ENCODE measurements around the gene CEACAM20. TPM values are rescaled to one million over a fixed set of nuclear protein-coding genes. Genes with fewer than 3 reads are reported as not detected.
A peak's percentile ranks its signal among the peaks of the same experiment; 100 is the strongest.
"Not testable (repeated sequence)": the region's sequence is repeated elsewhere in the genome, so short reads cannot be mapped to it uniquely, and the experiment has no call there.

The CEACAM20 gene
- total RNA-seq, 2 experiments from 2014 or later: not detected

- Mint-ChIP-seq H3K9me3 (no peaks in the 10 kb centered on the region), H3K27me3 (peaks cover 11% of the 10 kb centered on the region), H3K4me3 (no peak overlapping the region), H3K27ac (no peak overlapping the region), H3K4me1 (ENCODE audit: low read depth) (no peaks in the 10 kb centered on the region), H3K36me3 (no peaks in the 10 kb centered on the region)
- intact Hi-C loops (cut with micrococcal nuclease): no loop called here
- POLR2A ChIA-PET: no interaction called here
- CTCF ChIA-PET: no interaction called here
- DNase-seq: no peak
These were observed 38.3 kb upstream of the CEACAM20 start for GRCh38 chr19:44567745-44568144.

GRCh38 chr19:44566984-44567383, 37.5 kb upstream of the CEACAM20 start:
- Mint-ChIP-seq H3K27ac (no peak overlapping the region), H3K4me1 (ENCODE audit: low read depth) (no peaks in the 10 kb centered on the region), H3K36me3 (no peaks in the 10 kb centered on the region), H3K4me3 (no peak overlapping the region), H3K27me3 (peaks cover 11% of the 10 kb centered on the region), H3K9me3 (peaks cover 4% of the 10 kb centered on the region)
- CTCF ChIA-PET: no interaction called here
- POLR2A ChIA-PET: no interaction called here
- DNase-seq: no peak
- intact Hi-C loops (cut with micrococcal nuclease): no loop called here

GRCh38 chr19:44563086-44563655, 33.7 kb upstream of the CEACAM20 start:
- H3K36me3 Mint-ChIP-seq; H3K4me1 Mint-ChIP-seq (ENCODE audit: low read depth); intact Hi-C loops (cut with micrococcal nuclease); H3K27me3 Mint-ChIP-seq; H3K9me3 Mint-ChIP-seq; H3K4me3 Mint-ChIP-seq; H3K27ac Mint-ChIP-seq; CTCF ChIA-PET; POLR2A ChIA-PET; DNase-seq: not testable (repeated sequence)

GRCh38 chr19:44557933-44558332, 28.5 kb upstream of the CEACAM20 start:
- POLR2A ChIA-PET: no interaction called here
- intact Hi-C loops (cut with micrococcal nuclease): no loop called here
- Mint-ChIP-seq H3K27ac (no peak overlapping the region), H3K36me3 (peaks cover under 1% of the 10 kb centered on the region), H3K4me1 (ENCODE audit: low read depth) (no peaks in the 10 kb centered on the region), H3K4me3 (no peak overlapping the region), H3K9me3 (peaks cover 11% of the 10 kb centered on the region), H3K27me3 (peaks cover 10% of the 10 kb centered on the region)
- no peak for DNase-seq
- CTCF ChIA-PET: no interaction called here

- Mint-ChIP-seq H3K36me3 (peaks cover 1% of the 10 kb centered on the region), H3K4me3 (no peak overlapping the region), H3K4me1 (ENCODE audit: low read depth) (no peaks in the 10 kb centered on the region), H3K27ac (no peak overlapping the region), H3K27me3 (peaks cover 8% of the 10 kb centered on the region), H3K9me3 (peaks cover 18% of the 10 kb centered on the region)
- CTCF ChIA-PET: interaction anchor here (1.4 kb wide), 1 partner anchor 16 kb away, joined by 4 read pairs; no protein-coding TSS in a partner anchor
- DNase-seq: no peak
- intact Hi-C loops (cut with micrococcal nuclease): no loop called here
- POLR2A ChIA-PET: no interaction called here
These were observed 25.3 kb upstream of the CEACAM20 start for GRCh38 chr19:44554641-44555246.

- ChIA-PET POLR2A (no interaction called here), CTCF (interaction anchor here (1.4 kb wide), 1 partner anchor 17 kb away, joined by 4 read pairs; no protein-coding TSS in a partner anchor)
- Mint-ChIP-seq H3K27me3 (peaks cover 8% of the 10 kb centered on the region), H3K36me3 (peaks cover 1% of the 10 kb centered on the region), H3K27ac (no peak overlapping the region), H3K9me3 (peaks cover 23% of the 10 kb centered on the region), H3K4me3 (no peak overlapping the region), H3K4me1 (ENCODE audit: low read depth) (no peaks in the 10 kb centered on the region)
- intact Hi-C loops (cut with micrococcal nuclease): no loop called here
- DNase-seq: no peak
These were observed 24.1 kb upstream of the CEACAM20 start for GRCh38 chr19:44553478-44554171.

GRCh38 chr19:44552324-44552723, 22.8 kb upstream of the CEACAM20 start:
- H3K27me3 Mint-ChIP-seq: peaks cover 8% of the 10 kb centered on the region
- POLR2A ChIA-PET: no interaction called here
- H3K4me1 Mint-ChIP-seq (ENCODE audit: low read depth): no peaks in the 10 kb centered on the region
- peak; percentile 68 for DNase-seq
- intact Hi-C loops (cut with micrococcal nuclease): no loop called here
- peaks cover 23% of the 10 kb centered on the region for H3K9me3 Mint-ChIP-seq
- H3K4me3 Mint-ChIP-seq: no peak overlapping the region
- CTCF ChIA-PET: no interaction called here
- no peak overlapping the region for H3K27ac Mint-ChIP-seq
- peaks cover 1% of the 10 kb centered on the region for H3K36me3 Mint-ChIP-seq

GRCh38 chr19:44551850-44552249, 22.4 kb upstream of the CEACAM20 start:
- peaks cover 8% of the 10 kb centered on the region for H3K27me3 Mint-ChIP-seq
- peaks cover 28% of the 10 kb centered on the region for H3K9me3 Mint-ChIP-seq
- ChIA-PET CTCF (no interaction called here), POLR2A (no interaction called here)
- DNase-seq: no peak
- peaks cover 1% of the 10 kb centered on the region for H3K36me3 Mint-ChIP-seq
- intact Hi-C loops (cut with micrococcal nuclease): no loop called here
- no peaks in the 10 kb centered on the region for H3K4me1 Mint-ChIP-seq (ENCODE audit: low read depth)
- H3K4me3 Mint-ChIP-seq: no peak overlapping the region
- H3K27ac Mint-ChIP-seq: no peak overlapping the region

GRCh38 chr19:44550976-44551375, 21.5 kb upstream of the CEACAM20 start:
- H3K36me3 Mint-ChIP-seq; H3K4me3 Mint-ChIP-seq; intact Hi-C loops (cut with micrococcal nuclease); DNase-seq; CTCF ChIA-PET; H3K4me1 Mint-ChIP-seq (ENCODE audit: low read depth); POLR2A ChIA-PET; H3K27me3 Mint-ChIP-seq; H3K27ac Mint-ChIP-seq: not testable (repeated sequence)
- peaks cover 29% of the 10 kb centered on the region for H3K9me3 Mint-ChIP-seq

GRCh38 chr19:44549507-44549906, 20.0 kb upstream of the CEACAM20 start:
- Mint-ChIP-seq H3K4me1 (ENCODE audit: low read depth) (no peaks in the 10 kb centered on the region), H3K27ac (no peak overlapping the region), H3K9me3 (peaks cover 29% of the 10 kb centered on the region), H3K4me3 (no peak overlapping the region), H3K27me3 (peaks cover 8% of the 10 kb centered on the region), H3K36me3 (peaks cover 1% of the 10 kb centered on the region)
- CTCF ChIA-PET: interaction anchor here (2.2 kb wide), 1 partner anchor 21 kb away, joined by 6 read pairs; no protein-coding TSS in a partner anchor
- no peak for DNase-seq
- intact Hi-C loops (cut with micrococcal nuclease): no loop called here
- POLR2A ChIA-PET: no interaction called here

GRCh38 chr19:44548736-44549135, 19.3 kb upstream of the CEACAM20 start:
- POLR2A ChIA-PET: no interaction called here
- DNase-seq: no peak
- Mint-ChIP-seq H3K36me3 (peaks cover 1% of the 10 kb centered on the region), H3K4me3 (no peak overlapping the region), H3K27me3 (peaks cover 6% of the 10 kb centered on the region), H3K27ac (no peak overlapping the region), H3K9me3 (peaks cover 29% of the 10 kb centered on the region), H3K4me1 (ENCODE audit: low read depth) (no peaks in the 10 kb centered on the region)
- intact Hi-C loops (cut with micrococcal nuclease): no loop called here
- CTCF ChIA-PET: interaction anchor here (2.2 kb wide), 1 partner anchor 22 kb away, joined by 6 read pairs; no protein-coding TSS in a partner anchor

GRCh38 chr19:44544031-44544430, 14.6 kb upstream of the CEACAM20 start:
- Mint-ChIP-seq H3K27me3 (peaks cover 4% of the 10 kb centered on the region), H3K4me1 (ENCODE audit: low read depth) (no peaks in the 10 kb centered on the region), H3K27ac (no peak overlapping the region), H3K9me3 (peaks cover 12% of the 10 kb centered on the region), H3K4me3 (no peak overlapping the region), H3K36me3 (no peaks in the 10 kb centered on the region)
- intact Hi-C loops (cut with micrococcal nuclease): no loop called here
- DNase-seq: no peak
- ChIA-PET POLR2A (no interaction called here), CTCF (no interaction called here)

- ChIA-PET POLR2A (no interaction called here), CTCF (no interaction called here)
- DNase-seq: no peak
- Mint-ChIP-seq H3K27me3 (peaks cover 4% of the 10 kb centered on the region), H3K36me3 (no peaks in the 10 kb centered on the region), H3K27ac (no peak overlapping the region), H3K4me3 (no peak overlapping the region), H3K4me1 (ENCODE audit: low read depth) (no peaks in the 10 kb centered on the region), H3K9me3 (peaks cover 10% of the 10 kb centered on the region)
- intact Hi-C loops (cut with micrococcal nuclease): no loop called here
These were observed 13.2 kb upstream of the CEACAM20 start for GRCh38 chr19:44542671-44543070.
